ENCODE measurements around the gene UBA3.

UBA3 gene

DNA sequence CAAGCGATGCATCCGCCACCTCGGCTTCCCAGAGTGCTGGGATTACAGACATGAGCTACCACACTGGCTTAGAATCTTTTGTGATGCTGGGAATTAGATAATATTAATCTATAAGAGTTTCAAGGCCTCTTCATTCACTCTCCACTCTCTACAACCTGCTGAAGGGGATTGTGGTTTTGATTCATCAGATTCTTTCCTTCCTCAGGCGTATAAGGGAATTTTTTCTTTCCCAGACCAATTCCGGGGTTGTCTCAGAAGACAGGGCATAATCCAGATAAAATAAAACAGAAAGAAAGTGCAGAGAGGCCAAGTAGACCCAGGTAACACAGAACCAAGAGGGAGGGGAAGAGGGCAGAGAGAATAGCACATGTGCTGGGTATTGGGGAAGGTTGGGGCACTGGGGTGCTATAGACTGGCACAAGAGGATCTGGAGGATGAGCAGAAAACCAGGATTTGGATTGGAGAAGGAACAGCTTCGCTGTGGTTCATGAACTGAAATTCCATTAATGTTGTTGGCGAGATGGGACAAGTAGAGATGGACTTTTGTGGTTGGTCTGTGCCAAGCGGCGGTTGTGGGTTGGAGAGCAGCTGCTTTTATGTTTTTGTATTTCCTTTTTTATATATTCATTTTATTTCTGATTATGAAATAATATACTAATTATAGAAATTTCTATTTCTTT lies 17.4 kb upstream of the UBA3 start:
- no peak for DNase-seq

DNA sequence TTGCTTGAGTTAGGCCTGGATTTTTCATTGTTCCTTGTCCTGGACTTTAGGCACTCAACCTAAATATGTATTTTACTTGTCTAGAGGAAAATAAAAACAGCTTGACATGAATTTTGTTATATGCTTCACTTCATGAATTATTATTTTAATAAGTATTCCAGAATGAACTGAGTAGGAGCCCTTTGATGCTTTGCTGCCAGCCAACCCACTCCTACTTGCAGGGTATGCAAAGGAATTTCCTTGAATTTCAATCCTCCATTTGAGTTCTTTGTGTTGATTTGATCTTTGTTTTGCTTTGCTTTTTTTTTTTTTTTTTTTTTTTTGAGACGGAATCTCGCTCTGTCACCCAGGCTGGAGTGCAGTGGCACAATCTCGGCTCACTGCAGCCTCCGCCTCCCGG lies 16.1 kb upstream of the UBA3 start:
- DNase-seq, result no peak

DNA sequence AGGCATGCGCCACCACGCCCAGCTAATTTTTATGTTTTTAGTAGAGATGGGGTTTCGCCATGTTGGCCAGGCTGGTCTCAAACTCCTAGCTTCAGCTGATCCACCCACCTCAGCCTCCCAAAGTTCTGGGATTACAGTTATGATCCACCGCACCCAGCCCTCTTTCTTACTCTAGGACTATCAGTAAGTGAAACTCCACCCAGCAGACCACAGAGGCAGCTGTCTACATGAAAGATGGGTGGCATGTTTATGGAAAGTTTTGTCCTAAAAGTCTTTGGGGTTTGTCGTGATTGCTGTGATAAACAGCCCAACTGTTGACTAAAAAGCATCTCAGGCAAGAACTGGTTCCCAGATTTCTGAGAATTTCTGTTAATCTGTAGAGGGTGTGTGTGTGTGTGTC lies 15.5 kb upstream of the UBA3 start:
- no peak for DNase-seq

DNA sequence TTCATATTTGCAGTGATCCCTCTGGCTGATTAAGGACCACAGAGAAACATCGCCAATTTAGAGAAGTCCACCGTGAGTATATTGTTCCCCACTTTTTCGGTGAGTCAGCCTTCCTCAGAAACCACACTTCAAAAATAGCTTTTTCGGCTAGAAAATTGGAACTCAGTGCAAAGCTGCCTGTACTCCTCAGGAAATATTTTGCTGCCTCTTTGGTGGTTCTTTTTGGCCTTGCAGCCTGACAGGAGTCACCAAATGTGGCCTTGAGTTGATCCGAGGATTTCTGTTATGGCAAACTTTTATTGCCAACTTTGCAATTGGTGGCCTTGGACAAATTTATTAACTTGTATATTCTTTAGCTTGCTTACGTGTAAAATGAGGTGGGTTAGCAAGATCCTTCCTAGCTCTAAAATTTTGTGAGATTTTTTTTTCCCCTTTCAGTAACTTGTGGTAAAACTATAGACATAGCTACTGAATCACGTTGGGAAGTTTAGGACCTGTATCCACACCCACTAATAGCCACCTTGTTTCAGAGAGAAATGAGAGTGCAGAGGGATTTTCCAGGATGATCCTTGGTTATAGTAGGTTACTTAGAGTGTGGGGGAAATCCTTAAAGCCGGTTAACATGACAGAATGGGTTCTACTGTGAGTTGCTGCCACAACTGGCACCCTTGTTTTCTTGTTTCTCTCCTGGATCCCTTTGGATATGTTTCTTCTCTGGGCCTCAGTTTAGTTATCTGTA lies 14.5 kb upstream of the UBA3 start:
- no peak for DNase-seq

DNA sequence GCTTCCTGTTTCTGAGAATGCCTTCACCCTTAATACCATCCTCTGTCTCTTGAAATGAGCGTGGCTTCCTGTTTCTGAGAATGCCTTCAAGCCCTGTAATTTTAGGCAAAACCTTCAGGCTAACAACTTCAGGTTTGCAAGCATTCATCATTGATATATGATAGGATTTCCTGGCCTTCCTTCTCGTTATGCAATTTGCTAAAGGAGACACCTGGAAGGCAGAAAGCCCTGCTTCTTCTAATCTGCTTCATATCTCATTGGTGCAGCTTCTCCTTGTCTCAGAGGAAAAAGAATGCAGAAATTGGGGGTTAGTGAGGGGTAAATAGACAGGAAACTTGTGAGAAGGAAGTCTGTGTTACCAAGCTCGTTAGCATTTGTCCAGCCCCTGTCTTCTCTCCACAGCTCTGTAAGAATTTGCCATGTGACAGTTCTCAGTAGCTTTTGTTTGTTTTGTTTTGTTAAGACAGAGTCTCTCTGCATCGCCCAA lies 11.9 kb upstream of the UBA3 start:
- peak; percentile 60 for DNase-seq

DNA sequence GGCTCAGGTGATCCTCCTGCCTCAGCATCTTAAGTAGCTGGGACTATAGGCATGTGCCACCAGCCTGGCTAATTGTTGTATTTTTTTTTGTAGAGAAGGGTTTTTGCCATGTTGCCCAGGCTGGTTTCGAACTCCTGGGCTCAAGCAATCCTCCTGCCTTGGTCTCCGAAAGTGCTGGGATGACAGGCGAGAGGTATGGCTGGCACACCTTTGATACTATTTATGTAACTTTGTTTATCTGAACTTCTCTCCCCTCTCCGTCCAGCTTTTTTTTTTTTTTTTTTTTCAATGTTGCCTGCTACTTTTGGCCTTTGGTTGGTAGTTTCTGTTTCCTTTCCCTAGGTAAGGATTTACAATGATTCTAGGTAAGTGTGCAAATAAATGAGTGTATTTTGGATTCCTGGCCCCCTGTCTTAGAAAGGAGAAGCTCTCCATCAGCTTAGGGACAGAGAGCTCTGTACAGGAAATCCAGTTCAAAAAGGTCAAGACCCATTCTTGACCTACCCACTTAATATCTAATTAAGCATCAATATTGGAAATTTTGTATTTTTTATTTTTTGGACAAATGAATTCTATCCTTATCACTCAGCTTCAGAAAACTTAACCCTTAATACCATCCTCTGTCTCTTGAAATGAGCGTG lies 11.3 kb upstream of the UBA3 start:
- no peak for DNase-seq

DNA sequence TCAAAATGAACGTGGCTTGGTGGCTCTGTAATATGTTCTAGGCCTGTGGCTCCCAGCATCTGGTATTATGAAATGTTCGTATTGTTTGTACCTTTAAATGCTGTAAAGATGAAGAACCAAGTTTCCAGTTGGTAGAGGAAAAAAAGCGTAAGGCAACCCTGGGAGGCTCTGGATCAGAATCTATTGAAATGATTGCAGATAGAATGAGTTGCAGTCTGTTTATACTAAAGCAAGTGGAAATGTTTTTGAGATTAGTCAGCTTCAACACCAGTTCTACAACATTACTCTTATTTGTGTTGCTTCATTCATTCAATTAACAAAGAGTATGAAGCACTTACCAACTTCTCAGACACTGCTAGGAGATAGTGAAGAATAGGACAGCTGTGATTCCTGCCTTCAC lies 9.9 kb upstream of the UBA3 start:
- DNase-seq, result no peak

DNA sequence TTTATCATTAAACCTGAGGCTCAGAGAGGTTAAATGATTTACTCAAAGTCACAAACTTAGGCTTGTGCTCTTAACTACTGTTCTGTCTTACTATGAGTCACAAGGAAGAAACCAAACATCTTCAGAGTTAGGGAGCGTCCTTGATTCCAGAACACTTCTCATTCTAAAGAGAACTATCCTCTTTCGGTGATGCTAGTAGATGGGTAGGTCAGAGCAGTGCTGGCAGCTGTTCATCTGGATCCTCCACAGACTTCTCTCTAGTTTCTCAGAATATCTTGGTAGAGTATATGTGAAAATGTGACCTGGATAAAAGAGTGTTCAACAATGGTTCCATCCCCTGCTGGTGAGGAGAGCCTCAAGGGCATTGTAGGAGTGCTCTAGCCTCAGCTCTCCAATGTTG lies 7.9 kb upstream of the UBA3 start:
- DNase-seq, result no peak

DNA sequence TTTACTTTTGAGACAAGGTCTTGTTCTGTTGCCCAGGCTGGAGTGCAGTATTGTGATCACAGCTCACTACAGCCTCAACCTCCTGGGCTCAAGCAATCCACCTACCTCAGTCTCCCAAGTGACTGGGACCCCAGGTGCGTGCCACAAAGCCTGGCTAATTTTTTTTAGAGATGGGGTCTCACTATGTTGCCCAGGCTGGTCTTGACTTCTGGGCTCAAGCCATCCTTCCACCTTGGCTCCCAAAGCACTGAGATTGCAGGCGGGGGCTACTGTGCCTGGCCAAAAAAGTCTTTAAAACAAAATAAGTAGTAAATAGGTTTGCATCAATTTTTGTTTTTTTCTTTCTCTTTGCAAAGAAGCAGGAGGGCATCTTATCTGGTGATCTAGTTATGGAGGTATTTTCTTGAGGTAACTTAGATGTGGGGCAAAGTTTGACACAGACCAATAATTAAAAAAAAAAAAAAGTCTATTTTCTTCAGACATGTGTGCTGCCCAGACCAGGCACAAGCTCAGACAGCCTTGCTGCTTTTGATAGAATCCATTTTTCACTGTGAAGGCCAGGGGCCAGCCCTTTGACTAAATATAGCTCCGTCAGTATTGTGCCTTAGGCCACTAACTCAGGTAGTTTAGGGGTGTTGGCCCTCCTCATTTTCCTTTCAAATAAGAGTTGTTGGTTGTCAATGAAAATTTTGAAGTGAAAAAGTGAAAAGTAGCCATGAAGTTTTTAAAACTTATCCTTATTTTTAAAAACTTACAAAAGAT lies 7.0 kb upstream of the UBA3 start:
- DNase-seq, result no peak

DNA sequence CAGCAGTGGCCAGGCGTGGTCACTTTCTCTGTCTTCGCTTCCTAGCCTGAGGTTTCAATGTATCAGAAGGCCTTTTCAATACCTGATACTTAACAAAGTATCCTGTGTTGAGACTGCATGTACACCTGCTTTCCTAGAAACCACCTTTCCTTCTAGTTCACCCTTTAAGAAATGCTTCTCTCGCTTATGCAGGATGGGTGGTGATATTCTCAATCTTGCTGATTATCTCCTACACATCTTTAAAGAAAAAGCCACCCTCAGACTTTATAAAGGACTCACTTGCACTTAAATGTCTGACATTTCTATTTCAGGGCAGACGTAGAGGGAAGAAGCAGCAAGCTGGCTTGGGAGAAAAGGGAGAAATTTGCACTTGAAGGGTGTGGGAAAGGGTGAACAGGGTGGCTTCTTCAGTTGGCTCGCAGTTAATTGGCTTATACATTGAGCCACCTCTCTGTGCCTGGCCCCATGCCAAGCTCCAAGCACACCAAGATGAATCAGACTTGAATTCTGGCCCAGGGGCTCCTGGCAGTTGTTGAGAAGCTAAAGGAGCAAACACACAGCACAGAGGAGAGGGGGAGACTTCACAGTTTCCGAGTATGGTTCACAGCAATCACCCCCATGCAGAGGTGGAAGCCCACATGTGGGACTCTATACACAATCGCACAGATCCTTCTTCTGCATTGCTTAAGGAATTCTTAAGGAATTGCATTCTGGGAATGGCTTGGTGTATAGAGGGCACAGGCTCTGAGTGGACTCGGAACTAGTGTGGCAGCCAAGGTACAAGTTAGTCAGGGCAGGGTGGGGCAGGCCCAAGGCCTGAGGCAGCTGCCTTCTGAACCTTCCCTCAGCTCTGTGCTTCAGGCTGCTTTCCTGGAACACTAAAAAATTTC lies 5.9 kb upstream of the UBA3 start:
- peak; percentile 65 for DNase-seq

DNA sequence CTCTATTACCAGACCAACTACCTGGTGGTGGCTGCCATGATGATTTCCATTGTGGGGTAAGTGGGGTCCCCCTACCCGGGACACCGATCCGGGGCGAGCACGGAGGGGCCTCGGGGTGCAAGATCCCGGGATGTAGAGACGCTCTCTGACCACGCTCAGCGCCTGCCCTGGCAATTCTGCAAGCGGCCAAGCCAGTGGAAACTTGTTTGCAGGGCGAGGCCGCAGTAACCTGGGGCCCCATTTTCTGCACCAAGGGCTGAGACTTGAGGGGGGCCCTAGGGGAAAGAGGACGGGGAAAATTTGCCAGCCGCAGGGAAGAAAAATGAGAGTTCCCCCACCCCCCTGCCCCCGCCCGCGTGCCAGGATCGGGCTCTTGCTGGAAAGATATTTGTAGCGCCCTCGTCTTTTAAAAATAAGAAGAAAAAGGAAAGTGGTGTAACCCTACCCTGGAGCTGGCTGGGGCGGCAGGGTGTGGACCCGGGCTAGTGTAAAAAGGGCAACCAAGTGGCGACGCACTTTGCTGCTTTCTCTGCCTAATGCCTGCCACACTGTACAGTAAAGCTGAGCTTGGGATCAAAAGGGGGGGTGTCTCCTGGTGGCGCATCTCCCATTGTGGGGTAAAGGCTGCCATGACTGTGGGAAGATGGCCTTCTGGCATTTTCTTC lies 5.1 kb upstream of the UBA3 start:
- no peak for DNase-seq

DNA sequence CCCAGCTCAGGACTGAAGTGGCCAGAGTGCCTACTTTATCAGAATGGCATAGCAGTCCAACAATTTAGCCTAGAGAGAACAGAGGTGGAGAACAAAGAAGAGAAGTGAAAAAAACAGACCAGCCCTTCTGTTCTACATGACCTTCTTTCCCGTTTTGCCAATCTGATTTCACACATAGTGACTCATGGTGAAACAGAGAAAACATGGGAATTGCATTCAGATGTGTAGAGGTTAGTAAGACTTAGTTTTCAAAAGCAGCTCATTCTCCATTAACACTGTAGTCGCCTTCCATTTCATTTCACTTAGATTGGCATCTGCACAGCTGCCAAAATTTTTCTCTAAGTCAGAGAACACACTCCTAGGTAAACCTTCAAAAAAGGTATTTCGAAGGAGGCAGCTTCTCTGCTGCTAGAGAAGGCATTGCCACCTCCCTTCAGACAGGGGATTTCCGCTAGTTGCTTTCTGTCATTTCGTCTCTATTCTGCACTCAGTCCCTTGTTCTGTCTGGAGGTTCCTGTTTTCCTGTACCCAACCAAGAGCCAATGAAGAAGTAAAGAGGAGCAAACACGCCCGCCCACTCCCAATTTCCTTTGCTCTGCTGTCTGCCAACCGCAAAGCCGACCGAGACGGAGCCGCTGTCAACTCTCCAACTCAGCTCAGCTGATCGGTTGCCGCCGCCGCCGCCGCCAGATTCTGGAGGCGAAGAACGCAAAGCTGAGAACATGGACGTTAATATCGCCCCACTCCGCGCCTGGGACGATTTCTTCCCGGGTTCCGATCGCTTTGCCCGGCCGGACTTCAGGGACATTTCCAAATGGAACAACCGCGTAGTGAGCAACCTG lies 4.4 kb upstream of the UBA3 start, which contains the start of gene ARL6IP5:
Gene ARL6IP5, plus strand, starts transcription at position 612 of the 842 bp plus-strand sequence. Its CDS starts 111 bp downstream, at position 723.
- DNase-seq, result peak; percentile 95

DNA sequence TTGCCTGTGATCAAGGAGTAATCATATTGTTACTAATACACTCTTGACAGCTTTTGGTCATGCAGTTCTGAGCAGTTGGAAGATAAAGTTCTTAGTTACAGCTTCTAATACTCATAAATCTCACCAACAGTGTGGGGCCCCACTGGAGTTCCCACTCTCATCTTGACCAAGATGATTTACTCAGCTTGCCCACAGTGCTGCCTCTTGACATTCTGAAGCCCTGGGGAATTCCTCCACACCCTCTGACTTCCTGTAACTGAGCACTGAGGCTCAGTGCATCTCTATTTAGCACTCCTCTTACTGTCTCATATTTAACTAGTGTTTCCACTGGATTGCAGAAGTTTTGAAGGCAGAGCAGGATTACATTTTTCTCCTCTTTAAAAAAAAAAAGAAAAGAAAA lies 2.6 kb upstream of the UBA3 start:
- DNase-seq, result peak; percentile 84

DNA sequence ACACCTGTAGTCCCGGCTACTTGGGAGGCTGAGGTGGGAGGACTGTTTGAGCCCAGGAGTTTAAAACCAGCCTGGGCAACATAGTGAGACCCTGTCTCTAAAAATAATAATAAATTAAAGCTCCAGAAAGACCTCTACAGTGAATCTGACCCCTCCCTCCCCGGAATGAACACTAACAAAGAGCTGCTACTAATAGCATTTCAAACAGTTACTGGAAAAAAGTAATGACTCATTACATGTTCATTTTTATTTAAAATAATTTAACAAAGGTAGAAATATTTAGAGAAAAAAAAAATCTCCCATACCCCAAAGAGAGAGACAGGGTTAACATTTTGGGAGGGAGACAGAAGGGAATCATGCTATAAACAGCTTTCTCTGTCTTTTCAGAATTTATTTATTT lies 2.2 kb upstream of the UBA3 start:
- DNase-seq, result no peak

DNA sequence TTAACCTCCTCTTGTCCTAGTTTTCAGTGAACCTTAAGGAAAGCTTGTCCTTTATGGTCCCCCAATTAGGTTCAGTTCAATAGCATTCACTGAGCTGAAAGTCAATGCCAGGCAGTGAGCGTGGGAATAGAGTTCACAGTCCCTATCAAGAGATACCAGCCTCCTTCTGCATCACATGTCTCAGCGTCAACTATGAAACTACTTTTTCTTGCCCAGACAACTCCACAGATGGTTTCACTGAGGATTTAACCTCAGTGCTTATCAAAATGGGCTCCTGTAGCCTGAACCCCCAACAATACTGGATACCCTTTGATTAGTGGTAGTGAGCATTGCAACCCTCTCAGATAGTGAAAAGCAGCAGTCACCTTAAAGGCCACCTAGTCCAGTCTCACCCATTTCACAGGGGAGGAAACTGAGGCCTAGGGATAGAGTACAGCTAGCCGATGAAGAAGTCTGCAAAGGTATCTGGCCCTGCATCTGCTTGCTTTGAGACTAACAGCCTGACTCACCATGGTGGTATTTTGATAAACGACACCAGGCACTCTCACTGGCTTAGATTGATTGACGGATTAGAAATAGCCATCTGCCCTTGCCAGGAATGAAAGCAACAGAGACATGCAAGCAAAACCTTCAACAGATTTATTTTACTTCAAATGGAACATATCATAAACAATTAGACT lies 1.6 kb upstream of the UBA3 start:
- DNase-seq, result no peak

DNA sequence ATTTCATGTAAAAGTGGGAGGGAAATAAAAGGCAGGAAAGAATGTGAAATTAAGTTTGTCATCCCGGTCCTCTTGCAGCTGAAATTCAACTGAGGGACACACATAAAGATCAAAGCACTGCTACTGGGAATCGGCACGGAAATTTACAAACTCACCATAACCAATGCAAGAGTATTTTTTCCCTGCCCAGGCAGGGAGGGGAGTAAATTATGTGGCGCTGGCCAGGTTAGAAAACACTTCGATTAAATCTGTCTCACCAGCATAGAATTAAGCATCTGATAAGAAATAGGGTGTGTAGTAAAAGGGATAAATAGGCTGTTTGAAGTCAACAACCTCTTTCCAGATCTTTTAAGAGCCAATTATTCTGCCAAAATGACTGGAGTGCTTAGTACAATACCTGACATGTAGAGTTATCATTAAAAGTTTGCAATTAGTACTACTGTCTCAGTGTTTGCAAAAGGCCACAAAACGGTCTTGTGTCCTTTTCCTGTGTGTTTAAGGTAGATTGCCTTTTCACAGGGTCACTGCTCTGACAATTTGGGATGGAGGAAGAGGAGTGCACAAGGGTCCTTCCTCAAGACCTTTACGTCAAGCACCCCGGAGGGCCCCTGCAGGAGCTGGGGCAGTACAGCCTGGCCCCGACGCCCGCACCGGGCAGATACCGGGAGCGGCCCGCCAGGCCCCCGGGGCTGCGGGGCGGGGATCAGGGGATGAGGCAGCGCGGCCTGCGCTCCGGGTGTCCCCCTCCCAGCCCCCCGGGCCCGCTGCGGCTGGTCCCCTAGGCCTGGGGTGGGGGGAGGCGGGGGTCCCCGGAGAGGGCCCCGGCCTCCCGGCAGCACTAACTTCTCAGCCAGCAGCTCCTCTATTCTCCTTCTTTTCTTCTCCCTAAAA lies 651 bp downstream of the UBA3 start:
- no peak for DNase-seq

DNA sequence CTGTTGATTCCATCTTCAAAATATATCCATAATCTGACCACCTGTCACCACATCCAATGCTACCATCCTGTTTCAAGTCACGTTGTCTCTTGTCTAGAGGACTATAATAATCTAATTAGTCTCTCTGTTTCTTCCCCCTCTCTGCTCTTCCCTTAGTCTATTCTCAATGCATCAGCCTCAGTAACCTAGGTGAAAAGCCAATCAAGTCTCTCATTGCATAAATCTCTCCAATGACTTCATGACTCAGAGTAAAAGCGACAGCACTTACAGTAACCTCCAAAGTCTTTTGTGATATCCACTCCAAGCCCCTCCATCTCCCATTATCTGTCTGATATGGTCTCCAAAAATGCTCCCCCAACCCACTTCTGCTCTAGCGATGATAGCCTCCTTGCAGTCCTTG lies 7.2 kb downstream of the UBA3 start:
- DNase-seq, result no peak

DNA sequence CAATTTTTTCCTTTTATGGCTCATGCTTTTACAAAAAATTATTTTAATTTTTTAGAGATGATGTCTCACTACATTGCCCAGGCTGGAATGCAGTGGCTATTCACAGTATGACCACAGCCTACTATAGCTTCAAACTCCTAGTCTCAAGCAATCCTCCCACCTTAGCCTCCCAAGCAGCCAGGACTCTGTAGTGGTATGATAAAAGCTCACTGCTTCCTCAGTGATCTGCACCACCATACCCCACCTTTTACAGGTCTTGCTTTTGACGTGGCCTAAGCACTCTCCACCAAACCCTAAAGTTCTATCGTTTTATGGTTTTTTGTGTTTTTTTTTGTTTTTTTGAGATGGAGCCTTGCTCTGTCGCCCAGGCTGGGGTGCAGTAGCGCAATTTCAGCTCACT lies 14.0 kb downstream of the UBA3 start:
- no peak for DNase-seq
